ENCODE results near the gene NRN1.

NRN1 gene

DNA sequence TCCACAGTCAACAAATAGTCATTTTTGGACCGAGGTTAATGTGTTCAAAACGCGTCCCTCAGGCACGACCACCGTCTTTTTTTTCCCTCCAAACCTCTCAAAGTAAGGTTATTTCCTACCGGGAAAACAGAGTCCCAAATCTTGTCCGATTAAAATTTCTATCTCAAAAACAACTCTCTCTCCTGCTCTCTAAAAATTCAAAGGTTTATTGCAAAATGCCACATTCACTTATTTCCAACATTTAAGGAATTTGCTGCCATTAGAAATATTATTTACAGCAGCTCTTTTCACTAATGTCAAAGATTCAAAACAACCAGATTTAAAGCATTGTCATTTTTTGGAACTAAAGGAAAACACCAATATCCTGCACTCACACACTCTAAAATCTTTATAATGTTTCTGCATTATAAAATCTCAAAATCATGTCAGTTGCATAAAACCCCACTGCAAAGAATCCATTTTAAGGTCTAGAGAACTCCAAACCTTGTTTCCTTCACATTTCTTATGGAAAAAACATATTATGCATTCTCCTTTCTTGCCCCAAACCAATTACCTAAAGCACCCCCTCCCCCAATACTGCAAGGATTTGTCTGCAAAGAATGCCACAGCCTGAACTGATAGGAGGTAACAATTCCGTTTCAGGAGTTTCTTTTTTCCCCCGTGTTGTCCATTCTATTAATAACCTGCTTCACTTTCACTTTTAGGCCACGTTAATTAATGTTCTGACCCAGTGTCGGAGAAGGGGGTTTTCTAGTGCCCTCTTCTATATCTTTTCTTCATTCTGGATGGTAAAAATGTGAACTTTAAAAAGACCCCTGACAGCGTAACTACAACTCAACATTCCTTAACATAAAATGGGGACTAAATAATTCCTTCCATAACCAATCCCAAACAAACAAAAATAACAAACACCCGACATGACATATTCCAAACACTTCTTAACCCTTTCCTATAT is 1.4 kb downstream of the NRN1 start:
- Histone ChIP-seq H3K36me3 (ENCODE audit: low read depth) (no peaks in the 10 kb centered on the region), H3K27ac (ENCODE audit: poor library complexity, severe bottlenecking) (no peak overlapping the region), H3K4me1 (ENCODE audit: insufficient read depth, poor library complexity, severe bottlenecking) (no peaks in the 10 kb centered on the region), H3K4me3 (ENCODE audit: severe bottlenecking) (no peak overlapping the region), H3K9me3 (ENCODE audit: severe bottlenecking) (no peaks in the 10 kb centered on the region), H3K27me3 (ENCODE audit: insufficient read depth, poor library complexity, severe bottlenecking) (peaks cover 96% of the 10 kb centered on the region)
- TF ChIP-seq, protein P1, sequence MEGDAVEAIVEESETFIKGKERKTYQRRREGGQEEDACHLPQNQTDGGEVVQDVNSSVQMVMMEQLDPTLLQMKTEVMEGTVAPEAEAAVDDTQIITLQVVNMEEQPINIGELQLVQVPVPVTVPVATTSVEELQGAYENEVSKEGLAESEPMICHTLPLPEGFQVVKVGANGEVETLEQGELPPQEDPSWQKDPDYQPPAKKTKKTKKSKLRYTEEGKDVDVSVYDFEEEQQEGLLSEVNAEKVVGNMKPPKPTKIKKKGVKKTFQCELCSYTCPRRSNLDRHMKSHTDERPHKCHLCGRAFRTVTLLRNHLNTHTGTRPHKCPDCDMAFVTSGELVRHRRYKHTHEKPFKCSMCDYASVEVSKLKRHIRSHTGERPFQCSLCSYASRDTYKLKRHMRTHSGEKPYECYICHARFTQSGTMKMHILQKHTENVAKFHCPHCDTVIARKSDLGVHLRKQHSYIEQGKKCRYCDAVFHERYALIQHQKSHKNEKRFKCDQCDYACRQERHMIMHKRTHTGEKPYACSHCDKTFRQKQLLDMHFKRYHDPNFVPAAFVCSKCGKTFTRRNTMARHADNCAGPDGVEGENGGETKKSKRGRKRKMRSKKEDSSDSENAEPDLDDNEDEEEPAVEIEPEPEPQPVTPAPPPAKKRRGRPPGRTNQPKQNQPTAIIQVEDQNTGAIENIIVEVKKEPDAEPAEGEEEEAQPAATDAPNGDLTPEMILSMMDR (IDR thresholded peaks at IDR 0.05; ENCODE audit: poor library complexity, severe bottlenecking) = no peak
- ATAC-seq (ENCODE audit: low read depth) (no peak), DNase-seq (ENCODE audit: low spot score) (no peak)

DNA sequence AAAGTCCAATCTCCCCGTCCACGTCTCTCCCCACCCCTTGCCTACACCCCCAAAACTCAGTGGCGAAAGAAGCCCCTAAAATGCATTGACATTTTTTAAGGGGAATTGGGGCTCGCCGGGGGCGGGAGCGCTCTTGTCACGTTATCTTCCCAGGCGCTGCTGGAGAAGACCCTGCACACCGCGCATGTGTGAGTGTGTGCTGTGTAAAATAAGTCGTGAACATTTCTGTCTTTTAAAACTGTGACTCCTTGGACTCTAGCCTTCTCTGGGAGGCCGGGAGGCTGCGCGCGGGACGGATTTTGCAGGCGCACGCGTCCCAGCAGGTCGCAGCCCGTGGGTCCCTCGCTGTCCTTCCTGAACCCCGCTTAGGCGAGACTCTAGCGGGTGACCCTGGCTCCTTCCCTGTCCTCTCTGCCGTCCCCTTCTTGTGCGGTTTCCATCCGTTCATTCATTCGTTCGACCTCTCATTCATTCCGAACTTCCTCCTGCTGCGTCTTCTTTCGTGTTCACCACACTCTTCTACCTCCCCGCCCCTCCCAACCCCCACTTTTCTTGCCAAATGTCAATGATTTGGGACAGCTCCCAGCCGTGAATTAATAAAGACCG is 2.2 kb downstream of the NRN1 start:
- Histone ChIP-seq H3K4me1 (ENCODE audit: insufficient read depth, poor library complexity, severe bottlenecking) (no peaks in the 10 kb centered on the region), H3K27ac (ENCODE audit: poor library complexity, severe bottlenecking) (no peak overlapping the region), H3K9me3 (ENCODE audit: severe bottlenecking) (no peaks in the 10 kb centered on the region), H3K36me3 (ENCODE audit: low read depth) (no peaks in the 10 kb centered on the region), H3K27me3 (ENCODE audit: insufficient read depth, poor library complexity, severe bottlenecking) (peaks cover 97% of the 10 kb centered on the region), H3K4me3 (ENCODE audit: severe bottlenecking) (no peak overlapping the region)
- TF ChIP-seq, protein P1 (IDR thresholded peaks at IDR 0.05; ENCODE audit: poor library complexity, severe bottlenecking) = no peak
- no peak for ATAC-seq (ENCODE audit: low read depth)
- no peak for DNase-seq (ENCODE audit: low spot score)

DNA sequence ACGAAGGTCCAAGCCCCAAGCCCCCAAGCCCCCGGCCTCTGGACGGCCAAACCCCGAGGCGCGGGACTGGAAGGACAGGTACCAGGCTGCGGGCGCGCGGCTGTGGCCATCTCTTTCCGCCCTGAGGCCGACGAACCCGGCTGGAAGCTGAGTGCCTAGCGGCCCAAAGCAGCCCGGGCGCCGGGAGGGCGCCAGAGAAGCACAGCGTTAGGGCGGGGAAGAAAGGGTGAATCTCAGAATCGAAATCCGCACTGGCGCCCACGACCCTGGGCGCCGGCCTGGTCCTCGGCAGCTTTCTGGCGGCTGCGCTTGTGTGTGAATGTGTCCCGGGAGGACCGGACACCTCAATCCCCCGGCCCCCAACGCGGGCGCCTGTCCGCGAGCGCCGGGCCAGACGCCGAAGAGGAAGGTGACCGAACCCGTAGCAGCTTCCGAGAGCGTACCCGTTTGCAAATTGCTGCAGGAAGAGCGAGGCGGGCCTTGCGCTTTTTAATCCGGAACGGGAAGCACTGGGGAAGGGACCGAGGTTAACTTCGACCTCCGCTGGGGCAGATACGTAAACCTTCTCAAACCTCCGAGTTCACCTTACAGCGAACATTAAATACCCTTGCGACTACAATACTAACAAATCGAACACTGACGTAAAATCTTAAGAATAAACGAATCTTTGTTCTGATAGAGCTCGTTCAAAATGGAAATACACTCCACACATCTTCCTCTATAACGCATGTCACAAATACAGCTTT is 2.9 kb downstream of the NRN1 start:
- no peaks in the 10 kb centered on the region for H3K9me3 ChIP-seq (ENCODE audit: severe bottlenecking)
- no peak overlapping the region for H3K4me3 ChIP-seq (ENCODE audit: severe bottlenecking)
- H3K27me3 ChIP-seq (ENCODE audit: insufficient read depth, poor library complexity, severe bottlenecking) = peaks cover 97% of the 10 kb centered on the region
- ATAC-seq (ENCODE audit: low read depth) (no peak), DNase-seq (ENCODE audit: low spot score) (no peak)
- no peaks in the 10 kb centered on the region for H3K36me3 ChIP-seq (ENCODE audit: low read depth)
- H3K4me1 ChIP-seq (ENCODE audit: insufficient read depth, poor library complexity, severe bottlenecking) = no peaks in the 10 kb centered on the region
- TF ChIP-seq, protein P1 (IDR thresholded peaks at IDR 0.05; ENCODE audit: poor library complexity, severe bottlenecking) = no peak
- H3K27ac ChIP-seq (ENCODE audit: poor library complexity, severe bottlenecking) = no peak overlapping the region

DNA sequence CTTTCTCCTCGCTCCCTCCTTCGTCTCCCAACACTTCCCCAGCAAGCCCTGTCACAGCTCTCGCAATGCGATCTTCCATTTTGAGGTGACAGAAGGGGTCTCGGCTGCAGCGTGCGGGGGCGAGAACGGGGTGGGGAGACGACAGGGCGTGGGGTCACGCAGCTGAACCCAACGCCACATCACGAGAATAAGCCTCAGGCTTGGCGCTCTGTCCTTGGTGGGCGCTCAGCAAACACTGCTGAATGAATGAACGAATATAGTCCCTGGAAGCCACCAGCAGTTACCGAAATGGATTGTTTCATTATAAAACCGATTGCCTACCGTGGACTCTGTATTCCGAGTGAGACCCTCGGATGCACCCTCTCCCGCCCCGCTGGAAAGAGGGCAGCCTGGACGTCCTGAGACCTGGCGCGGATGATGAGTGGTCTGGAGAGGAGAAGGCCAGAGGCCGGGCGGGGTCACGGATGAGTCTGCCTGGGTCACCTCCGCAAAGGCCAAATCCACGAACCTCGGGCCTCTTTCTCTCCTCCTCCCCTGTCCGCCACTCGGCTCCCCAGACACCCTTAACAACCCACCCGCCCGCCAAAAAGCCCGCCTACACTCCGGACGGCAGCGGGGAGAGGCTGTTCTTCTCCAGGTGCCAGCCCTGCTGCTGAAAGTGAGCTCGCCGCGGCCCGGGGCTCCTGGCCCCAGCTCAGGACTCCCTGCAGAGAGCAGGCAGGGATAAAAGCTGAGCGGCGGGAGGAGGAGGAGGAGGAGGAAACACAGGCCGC is 3.7 kb downstream of the NRN1 start:
- no peak overlapping the region for H3K27ac ChIP-seq (ENCODE audit: poor library complexity, severe bottlenecking)
- ATAC-seq (ENCODE audit: low read depth) = no peak

More for the DNA sequence above, 3.7 kb downstream of the NRN1 start:
- Histone ChIP-seq H3K36me3 (ENCODE audit: low read depth) (no peaks in the 10 kb centered on the region), H3K4me1 (ENCODE audit: insufficient read depth, poor library complexity, severe bottlenecking) (no peaks in the 10 kb centered on the region), H3K27me3 (ENCODE audit: insufficient read depth, poor library complexity, severe bottlenecking) (peaks cover 100% of the 10 kb centered on the region), H3K9me3 (ENCODE audit: severe bottlenecking) (no peaks in the 10 kb centered on the region), H3K4me3 (ENCODE audit: severe bottlenecking) (no peak overlapping the region)
- DNase-seq (ENCODE audit: low spot score) = no peak
- TF ChIP-seq, protein P1 (IDR thresholded peaks at IDR 0.05; ENCODE audit: poor library complexity, severe bottlenecking) = no peak

Measured in RWPE2 (cell line).